Astrocyte (in vitro differentiated cells and primary cell): ENCODE results near the gene HMG20B. TPM values are rescaled to one million over a fixed set of nuclear protein-coding genes. Genes with fewer than 3 reads are reported as not detected.

Source experiments
- DNase-seq: peaks from one replicate; pipeline ENCODE4 v3.0.0-alpha.2; 2010; ENCODE audit warnings: low read depth
- FAIRE-seq: peaks from 2 replicates; lab custom pipeline; 2011; peaks lifted over from hg19 to GRCh38; lab: Jason Lieb, UNC
- H2AFZ ChIP-seq: 2 replicates; pipeline ENCODE4 v1.6.0; 2012; ENCODE audit warnings: low read depth, low read length, inconsistent platforms
- H3K27ac ChIP-seq: 2 replicates; pipeline ENCODE4 v1.5.1; 2011; ENCODE audit warnings: low read depth, low read length, inconsistent platforms
- H3K27me3 ChIP-seq: 2 replicates; pipeline ENCODE4 v1.6.0; 2011; ENCODE audit warnings: low read length, inconsistent platforms; ENCODE audit not compliant: insufficient read depth
- H3K36me3 ChIP-seq: 2 replicates; pipeline ENCODE4 v1.5.1; 2011; ENCODE audit warnings: low read length, inconsistent platforms; ENCODE audit not compliant: insufficient read depth
- H3K4me1 ChIP-seq: 2 replicates; pipeline ENCODE4 v1.5.1; 2011; ENCODE audit warnings: low read length, inconsistent platforms; ENCODE audit not compliant: insufficient read depth
- H3K4me2 ChIP-seq: 2 replicates; pipeline ENCODE4 v1.6.0; 2012; ENCODE audit warnings: low read length, inconsistent platforms
- H3K4me3 ChIP-seq: 2 replicates; pipeline ENCODE4 v1.5.1; 2011; ENCODE audit warnings: low read depth, mild to moderate bottlenecking, low read length, inconsistent platforms; ENCODE audit not compliant: insufficient read depth
- H3K79me2 ChIP-seq: 2 replicates; pipeline ENCODE4 v1.6.0; 2012; ENCODE audit warnings: mild to moderate bottlenecking, low read length, inconsistent platforms; ENCODE audit not compliant: insufficient read depth
- H3K9ac ChIP-seq: 2 replicates; pipeline ENCODE4 v1.6.0; 2012; ENCODE audit warnings: mild to moderate bottlenecking, low read length, inconsistent platforms
- H3K9me3 ChIP-seq: 2 replicates; pipeline ENCODE4 v1.5.1; 2012; ENCODE audit warnings: low read depth, mild to moderate bottlenecking, low read length, inconsistent platforms; ENCODE audit not compliant: insufficient read depth
- H4K20me1 ChIP-seq: 2 replicates; pipeline ENCODE4 v1.6.0; 2012; ENCODE audit warnings: low read length, inconsistent platforms; ENCODE audit not compliant: insufficient read depth
- H3K27ac Mint-ChIP-seq: one replicate; pipeline ENCODE4 v1.8.0; 2021; ENCODE audit warnings: mild to moderate bottlenecking, mixed read lengths; ENCODE audit not compliant: unreplicated experiment
- H3K27me3 Mint-ChIP-seq: one replicate; pipeline ENCODE4 v1.8.0; 2021; ENCODE audit warnings: low read depth, mixed read lengths; ENCODE audit not compliant: unreplicated experiment
- H3K36me3 Mint-ChIP-seq: one replicate; pipeline ENCODE4 v1.8.0; 2021; ENCODE audit warnings: low read depth, mixed read lengths; ENCODE audit not compliant: unreplicated experiment
- H3K4me1 Mint-ChIP-seq: one replicate; pipeline ENCODE4 v1.8.0; 2021; ENCODE audit warnings: low read depth, mixed read lengths; ENCODE audit not compliant: unreplicated experiment
- H3K4me3 Mint-ChIP-seq: one replicate; pipeline ENCODE4 v1.8.0; 2021; ENCODE audit warnings: mild to moderate bottlenecking, moderate library complexity, mixed read lengths; ENCODE audit not compliant: unreplicated experiment
- H3K9me3 Mint-ChIP-seq: one replicate; pipeline ENCODE4 v1.8.0; 2021; ENCODE audit warnings: mild to moderate bottlenecking, mixed read lengths; ENCODE audit not compliant: unreplicated experiment
- EZH2 ChIP-seq: IDR thresholded peaks from 2 replicates; pipeline ENCODE4 v1.6.1; 2012; ENCODE audit warnings: mild to moderate bottlenecking, low read length, inconsistent platforms; ENCODE audit not compliant: insufficient read depth
- total RNA-seq: library from RNA; stranded (reverse); gene quantifications from 2 replicates; pipeline ENCODE4 v1.2.1, GENCODE V29; 2021
- TF ChIP-seq, protein P1 (sequence below): IDR thresholded peaks from 2 replicates; pipeline ENCODE4 v1.5.1; 2011; ENCODE audit warnings: low read depth, mild to moderate bottlenecking, inconsistent platforms, low read length, moderate library complexity; ENCODE audit not compliant: insufficient read depth

HMG20B gene
- total RNA-seq, 1 donor from 2014 or later = 55.9 TPM

DNA sequence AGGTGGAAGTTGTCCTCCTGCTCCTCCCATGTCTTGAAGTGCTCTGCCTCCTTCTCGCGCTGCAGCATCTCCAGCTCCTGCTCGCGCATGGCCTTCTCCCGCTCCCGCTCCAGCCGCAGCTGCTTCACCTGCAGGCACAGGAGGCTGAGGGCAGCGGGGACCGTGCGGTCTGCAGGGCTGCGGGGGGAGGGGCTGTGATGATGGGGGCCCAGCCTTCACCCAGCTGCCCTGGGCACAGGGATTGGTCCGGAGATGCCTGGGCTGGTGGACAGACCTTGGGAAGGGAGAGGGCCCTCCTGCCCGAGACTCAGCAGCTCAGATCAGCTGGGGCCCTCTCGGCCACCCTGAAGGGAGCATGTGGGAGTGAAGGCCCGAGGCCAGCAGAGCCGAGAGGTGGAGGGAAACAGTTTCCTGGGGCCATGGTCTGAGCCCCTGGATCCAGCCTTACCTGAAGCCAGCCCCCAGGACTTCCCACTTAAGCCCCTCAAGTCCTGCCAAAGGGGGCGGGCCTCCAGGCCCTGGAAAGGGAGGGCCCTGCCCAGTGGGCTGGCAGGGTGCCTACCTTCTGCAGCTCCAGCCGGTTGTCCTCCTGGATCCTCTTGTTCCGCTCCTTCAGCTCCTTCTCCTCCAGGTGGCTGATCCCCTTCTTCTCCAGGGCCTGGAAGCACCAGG lies 47.5 kb downstream of the HMG20B start:
- H4K20me1 ChIP-seq = peaks cover 20% of the 10 kb centered on the region
- peaks cover 24% of the 10 kb centered on the region for H3K79me2 ChIP-seq
- Mint-ChIP-seq H3K27ac (no peak overlapping the region), H3K36me3 (peaks cover 6% of the 10 kb centered on the region), H3K27me3 (no peaks in the 10 kb centered on the region), H3K9me3 (no peaks in the 10 kb centered on the region), H3K4me3 (no peak overlapping the region), H3K4me1 (peaks cover 2% of the 10 kb centered on the region)
- H3K4me3 ChIP-seq = no peak overlapping the region
- no peak overlapping the region for H3K9ac ChIP-seq
- TF ChIP-seq EZH2 = no peak
- TF ChIP-seq, protein P1, sequence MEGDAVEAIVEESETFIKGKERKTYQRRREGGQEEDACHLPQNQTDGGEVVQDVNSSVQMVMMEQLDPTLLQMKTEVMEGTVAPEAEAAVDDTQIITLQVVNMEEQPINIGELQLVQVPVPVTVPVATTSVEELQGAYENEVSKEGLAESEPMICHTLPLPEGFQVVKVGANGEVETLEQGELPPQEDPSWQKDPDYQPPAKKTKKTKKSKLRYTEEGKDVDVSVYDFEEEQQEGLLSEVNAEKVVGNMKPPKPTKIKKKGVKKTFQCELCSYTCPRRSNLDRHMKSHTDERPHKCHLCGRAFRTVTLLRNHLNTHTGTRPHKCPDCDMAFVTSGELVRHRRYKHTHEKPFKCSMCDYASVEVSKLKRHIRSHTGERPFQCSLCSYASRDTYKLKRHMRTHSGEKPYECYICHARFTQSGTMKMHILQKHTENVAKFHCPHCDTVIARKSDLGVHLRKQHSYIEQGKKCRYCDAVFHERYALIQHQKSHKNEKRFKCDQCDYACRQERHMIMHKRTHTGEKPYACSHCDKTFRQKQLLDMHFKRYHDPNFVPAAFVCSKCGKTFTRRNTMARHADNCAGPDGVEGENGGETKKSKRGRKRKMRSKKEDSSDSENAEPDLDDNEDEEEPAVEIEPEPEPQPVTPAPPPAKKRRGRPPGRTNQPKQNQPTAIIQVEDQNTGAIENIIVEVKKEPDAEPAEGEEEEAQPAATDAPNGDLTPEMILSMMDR = no peak
- no peaks in the 10 kb centered on the region for H3K27me3 ChIP-seq
- H2AFZ ChIP-seq = no peak overlapping the region
- H3K36me3 ChIP-seq = no peaks in the 10 kb centered on the region
- no peaks in the 10 kb centered on the region for H3K9me3 ChIP-seq
- no peak overlapping the region for H3K27ac ChIP-seq
- FAIRE-seq (no peak), DNase-seq (no peak)
- H3K4me1 ChIP-seq = peaks cover 3% of the 10 kb centered on the region
- H3K4me2 ChIP-seq = no peak overlapping the region

DNA sequence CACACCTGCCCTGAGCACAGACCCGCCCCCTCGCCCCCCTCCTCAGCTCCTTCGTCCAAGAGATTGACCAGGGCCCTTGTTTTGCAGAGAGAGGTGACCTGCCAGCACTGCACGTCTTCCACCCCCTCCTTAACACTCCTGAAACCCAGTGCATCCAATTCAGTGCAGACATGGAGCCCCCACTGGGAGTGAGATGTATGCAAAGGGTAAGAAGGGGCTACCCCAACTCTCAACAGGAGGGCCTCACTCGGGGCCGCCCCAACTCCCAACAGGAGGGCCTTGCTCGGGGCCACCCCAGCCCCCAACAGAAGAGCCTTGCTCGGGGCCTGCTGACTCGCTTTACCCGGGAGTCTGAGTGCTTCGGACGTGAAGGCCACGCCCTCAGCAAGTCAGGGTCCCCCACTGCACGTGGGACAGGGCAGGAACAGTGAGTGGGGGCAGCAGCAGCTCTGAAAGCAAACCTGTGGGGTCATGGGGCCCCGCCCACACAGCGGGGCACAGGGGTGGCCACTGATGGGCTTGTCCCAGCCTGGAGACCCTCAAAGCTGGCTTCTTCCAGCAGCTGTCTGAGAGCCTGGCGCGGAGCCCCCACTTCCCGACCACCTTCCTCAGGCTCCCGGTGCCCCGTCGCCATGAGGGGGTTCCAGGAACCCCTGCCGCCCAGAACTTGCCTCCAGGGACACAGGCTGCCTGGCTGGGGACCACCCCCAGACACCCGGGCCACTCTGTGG lies 48.2 kb downstream of the HMG20B start:
- peaks cover 27% of the 10 kb centered on the region for H4K20me1 ChIP-seq
- peaks cover 10% of the 10 kb centered on the region for H3K4me1 ChIP-seq
- H3K27me3 ChIP-seq = no peaks in the 10 kb centered on the region
- no peak overlapping the region for H3K27ac ChIP-seq
- H3K79me2 ChIP-seq = peaks cover 31% of the 10 kb centered on the region
- no peak for TF ChIP-seq EZH2
- TF ChIP-seq, protein P1 = no peak
- H2AFZ ChIP-seq = no peak overlapping the region
- Mint-ChIP-seq H3K4me1 (peaks cover 4% of the 10 kb centered on the region), H3K36me3 (peaks cover 6% of the 10 kb centered on the region), H3K4me3 (no peak overlapping the region), H3K27ac (no peak overlapping the region), H3K27me3 (no peaks in the 10 kb centered on the region), H3K9me3 (no peaks in the 10 kb centered on the region)
- H3K9me3 ChIP-seq = no peaks in the 10 kb centered on the region
- no peaks in the 10 kb centered on the region for H3K36me3 ChIP-seq
- no peak overlapping the region for H3K4me2 ChIP-seq
- FAIRE-seq (no peak), DNase-seq (no peak)
- H3K4me3 ChIP-seq = no peak overlapping the region
- H3K9ac ChIP-seq = no peak overlapping the region

DNA sequence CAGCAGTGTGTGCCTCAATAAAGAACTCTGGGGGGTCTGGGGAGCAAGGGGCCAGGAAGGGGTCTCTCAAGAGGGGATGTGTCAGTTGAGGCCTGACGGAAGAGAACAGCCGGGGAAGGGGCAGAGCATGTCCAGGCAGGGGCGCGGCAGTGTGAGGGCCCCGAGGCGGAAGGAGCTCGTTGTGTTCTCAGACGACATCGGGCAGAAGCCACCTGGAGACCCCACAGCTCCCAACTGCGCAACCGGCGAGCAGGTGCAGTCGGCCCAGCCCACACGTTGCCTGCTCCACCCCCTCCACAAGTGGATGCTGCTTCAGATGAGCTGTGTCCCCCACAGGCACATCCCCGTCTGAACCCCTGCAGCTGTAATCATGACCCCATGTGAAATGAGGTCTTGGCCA lies 48.9 kb downstream of the HMG20B start:
- Histone ChIP-seq H3K4me3 (no peak overlapping the region), H3K27ac (no peak overlapping the region), H3K9ac (no peak overlapping the region), H2AFZ (no peak overlapping the region), H3K9me3 (no peaks in the 10 kb centered on the region), H3K27me3 (no peaks in the 10 kb centered on the region), H3K36me3 (no peaks in the 10 kb centered on the region), H3K4me1 (peaks cover 10% of the 10 kb centered on the region), H3K4me2 (no peak overlapping the region), H4K20me1 (peaks cover 31% of the 10 kb centered on the region), H3K79me2 (peaks cover 37% of the 10 kb centered on the region)
- DNase-seq (no peak), FAIRE-seq (no peak)
- Mint-ChIP-seq H3K9me3 (no peaks in the 10 kb centered on the region), H3K4me1 (peaks cover 4% of the 10 kb centered on the region), H3K27ac (no peak overlapping the region), H3K36me3 (peaks cover 6% of the 10 kb centered on the region), H3K4me3 (no peak overlapping the region), H3K27me3 (no peaks in the 10 kb centered on the region)
- TF ChIP-seq EZH2 = no peak
- TF ChIP-seq, protein P1 = no peak
